ENCODE results near the gene HS1BP3.

GRCh38 chr2:20593072-20594034 is 57.5 kb downstream of the HS1BP3 start:
- TF ChIP-seq EZH2phosphoT487 (IDR thresholded peaks at IDR 0.05) (no peak), EZH2 (IDR thresholded peaks at IDR 0.05) (no peak), CTCF (IDR thresholded peaks at IDR 0.05) (no peak)

Data from neural progenitor cell (in vitro differentiated cells).